G401.6 (cell line): ENCODE measurements around the gene OSGEPL1.
"Not testable (repeated sequence)": the region's sequence is repeated elsewhere in the genome, so short reads cannot be mapped to it uniquely, and the experiment has no call there.

ENCODE experiments used
- FAIRE-seq: peaks from 2 replicates; lab custom pipeline; 2012; peaks lifted over from hg19 to GRCh38; lab: Jason Lieb, UNC

Gene OSGEPL1

GRCh38 chr2:189729430-189729829 lies 33.2 kb downstream of the OSGEPL1 start:
- no peak for FAIRE-seq

GRCh38 chr2:189726849-189727248 lies 35.7 kb downstream of the OSGEPL1 start:
- FAIRE-seq: peak; percentile 67

GRCh38 chr2:189726271-189726670 lies 36.3 kb downstream of the OSGEPL1 start:
- FAIRE-seq: no peak

- no peak for FAIRE-seq
These were observed 39.4 kb downstream of the OSGEPL1 start for GRCh38 chr2:189723192-189723591.

GRCh38 chr2:189719571-189719970 lies 43.0 kb downstream of the OSGEPL1 start:
- no peak for FAIRE-seq

GRCh38 chr2:189717593-189717992 lies 45.0 kb downstream of the OSGEPL1 start:
- FAIRE-seq: not testable (repeated sequence)

- FAIRE-seq: no peak
These were observed 52.9 kb downstream of the OSGEPL1 start for GRCh38 chr2:189709501-189710221.

- FAIRE-seq: no peak
These were observed 60.5 kb downstream of the OSGEPL1 start for GRCh38 chr2:189702071-189702470.

- FAIRE-seq: no peak
These were observed 61.9 kb downstream of the OSGEPL1 start for GRCh38 chr2:189700681-189701080.

- FAIRE-seq: peak; percentile 95
These were observed 64.3 kb downstream of the OSGEPL1 start for GRCh38 chr2:189698020-189698887.
